Stimulated activated CD8-positive, alpha-beta memory T cell treated with anti-CD3 and anti-CD28 coated beads, Interleukin-15, amount 100 ng/mL, for 1 hour (primary cell): ENCODE results near the gene BARX2.
"Not testable (repeated sequence)": the region's sequence is repeated elsewhere in the genome, so short reads cannot be mapped to it uniquely, and the experiment has no call there.

Experiments
- DNase-seq: peaks from one replicate; pipeline ENCODE4 v3.0.0-alpha.2; 2020; ENCODE audit warnings: low read depth

Gene BARX2

GRCh38 chr11:129375751-129376657, at the start of gene BARX2:
BARX2 (plus strand) TSS chr11:129375848; CDS start chr11:129376036, 188 bp downstream.
- DNase-seq, result no peak

GRCh38 chr11:129326921-129327320, 48.7 kb upstream of the BARX2 start:
- DNase-seq, result no peak

GRCh38 chr11:129327708-129328107, 47.9 kb upstream of the BARX2 start:
- DNase-seq, result not testable (repeated sequence)

- no peak for DNase-seq
These were observed 46.9 kb upstream of the BARX2 start for GRCh38 chr11:129328756-129329155.

GRCh38 chr11:129331217-129331616, 44.4 kb upstream of the BARX2 start:
- no peak for DNase-seq

- DNase-seq, result peak; percentile 45
These were observed 43.8 kb upstream of the BARX2 start for GRCh38 chr11:129331871-129332274.

- DNase-seq, result no peak
These were observed 41.8 kb upstream of the BARX2 start for GRCh38 chr11:129333873-129334272.

- not testable (repeated sequence) for DNase-seq
These were observed 31.2 kb upstream of the BARX2 start for GRCh38 chr11:129344301-129344940.

- DNase-seq, result no peak
These were observed 28.7 kb upstream of the BARX2 start for GRCh38 chr11:129346916-129347315.

- no peak for DNase-seq
These were observed 26.8 kb upstream of the BARX2 start for GRCh38 chr11:129348813-129349212.

- DNase-seq, result no peak
These were observed 23.0 kb upstream of the BARX2 start for GRCh38 chr11:129352676-129353075.

- no peak for DNase-seq
These were observed 21.0 kb upstream of the BARX2 start for GRCh38 chr11:129354691-129355090.

GRCh38 chr11:129359748-129360147, 15.9 kb upstream of the BARX2 start:
- DNase-seq, result no peak

GRCh38 chr11:129364143-129364654, 11.4 kb upstream of the BARX2 start:
- DNase-seq, result peak; percentile 39

- no peak for DNase-seq
These were observed 9.8 kb upstream of the BARX2 start for GRCh38 chr11:129365816-129366215.

GRCh38 chr11:129366737-129367597, 8.7 kb upstream of the BARX2 start:
- DNase-seq, result no peak

- no peak for DNase-seq
These were observed 6.6 kb upstream of the BARX2 start for GRCh38 chr11:129368889-129369672.

- DNase-seq, result no peak
These were observed 4.9 kb upstream of the BARX2 start for GRCh38 chr11:129370715-129371114.

GRCh38 chr11:129372609-129373488, 2.8 kb upstream of the BARX2 start:
- DNase-seq, result no peak

GRCh38 chr11:129373489-129373953, 2.1 kb upstream of the BARX2 start:
- no peak for DNase-seq
